Progenitor cell of endocrine pancreas (in vitro differentiated cells): Measurements from ENCODE around the gene EN1. TPM values are rescaled to one million over a fixed set of nuclear protein-coding genes. Genes with fewer than 3 reads are reported as not detected.

Source experiments
- DNase-seq: peaks from one replicate; pipeline ENCODE4 v3.0.0; 2021; ENCODE audit warnings: low spot score; ENCODE audit not compliant: unreplicated experiment
- H3K27ac Mint-ChIP-seq: 2 replicates; pipeline ENCODE4 v1.8.0; 2021; ENCODE audit warnings: mild to moderate bottlenecking, moderate library complexity, mixed read lengths
- H3K27me3 Mint-ChIP-seq: 2 replicates; pipeline ENCODE4 v1.8.0; 2021; ENCODE audit warnings: mixed read lengths
- H3K36me3 Mint-ChIP-seq: 2 replicates; pipeline ENCODE4 v1.8.0; 2022; ENCODE audit warnings: mixed read lengths; ENCODE audit not compliant: insufficient read depth
- H3K4me1 Mint-ChIP-seq: 2 replicates; pipeline ENCODE4 v1.8.0; 2021; ENCODE audit warnings: low read depth, mixed read lengths
- H3K4me3 Mint-ChIP-seq: 2 replicates; pipeline ENCODE4 v1.8.0; 2021; ENCODE audit warnings: low read depth, mild to moderate bottlenecking, moderate library complexity, mixed read lengths
- H3K9me3 Mint-ChIP-seq: 2 replicates; pipeline ENCODE4 v1.8.0; 2021; ENCODE audit warnings: low read depth, mixed read lengths
- total RNA-seq: library from RNA; stranded (reverse); gene quantifications from 2 replicates; pipeline ENCODE4 v1.2.1, GENCODE V29; 2021
- TF ChIP-seq, protein P1 (sequence below): fragments of 200-600 bp; sonication (generic); IDR thresholded peaks from one replicate; pipeline ENCODE4 v1.5.0; 2021; ENCODE audit warnings: antibody characterized with exemption, mild to moderate bottlenecking; ENCODE audit not compliant: unreplicated experiment

EN1 gene
- total RNA-seq, 1 donor from 2014 or later = 0.12 TPM

DNA sequence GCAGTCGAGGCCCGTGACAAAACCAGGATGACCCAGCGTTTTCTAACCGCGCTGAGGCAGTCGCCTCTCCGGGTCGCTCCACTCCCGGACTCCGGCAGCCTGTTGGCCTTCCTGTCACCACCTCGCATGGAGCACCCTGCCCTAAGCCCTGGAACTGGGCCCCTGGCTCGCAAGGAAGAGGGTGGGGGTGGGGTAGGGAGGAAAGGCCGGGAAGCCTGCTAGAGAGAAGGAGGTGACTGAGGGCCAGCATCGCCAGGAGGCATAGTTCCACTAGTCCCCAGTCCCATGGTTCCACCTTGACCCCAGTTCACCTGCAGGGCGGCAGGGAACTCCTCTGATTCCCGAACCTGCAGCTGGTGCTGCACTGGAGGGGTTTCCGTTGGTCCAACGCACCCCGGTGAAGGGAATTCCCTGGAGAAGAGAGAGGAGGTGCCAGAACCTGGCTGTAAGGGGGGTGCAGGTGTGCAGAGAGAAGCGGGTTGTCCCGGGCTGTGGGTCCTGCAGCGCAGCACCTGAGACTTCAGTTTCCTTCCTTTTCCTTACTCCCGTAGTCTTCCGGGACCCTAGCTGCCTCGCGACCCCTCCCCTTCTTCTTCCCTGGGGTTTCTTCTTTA lies 11.8 kb upstream of the EN1 start:
- TF ChIP-seq, protein P1, sequence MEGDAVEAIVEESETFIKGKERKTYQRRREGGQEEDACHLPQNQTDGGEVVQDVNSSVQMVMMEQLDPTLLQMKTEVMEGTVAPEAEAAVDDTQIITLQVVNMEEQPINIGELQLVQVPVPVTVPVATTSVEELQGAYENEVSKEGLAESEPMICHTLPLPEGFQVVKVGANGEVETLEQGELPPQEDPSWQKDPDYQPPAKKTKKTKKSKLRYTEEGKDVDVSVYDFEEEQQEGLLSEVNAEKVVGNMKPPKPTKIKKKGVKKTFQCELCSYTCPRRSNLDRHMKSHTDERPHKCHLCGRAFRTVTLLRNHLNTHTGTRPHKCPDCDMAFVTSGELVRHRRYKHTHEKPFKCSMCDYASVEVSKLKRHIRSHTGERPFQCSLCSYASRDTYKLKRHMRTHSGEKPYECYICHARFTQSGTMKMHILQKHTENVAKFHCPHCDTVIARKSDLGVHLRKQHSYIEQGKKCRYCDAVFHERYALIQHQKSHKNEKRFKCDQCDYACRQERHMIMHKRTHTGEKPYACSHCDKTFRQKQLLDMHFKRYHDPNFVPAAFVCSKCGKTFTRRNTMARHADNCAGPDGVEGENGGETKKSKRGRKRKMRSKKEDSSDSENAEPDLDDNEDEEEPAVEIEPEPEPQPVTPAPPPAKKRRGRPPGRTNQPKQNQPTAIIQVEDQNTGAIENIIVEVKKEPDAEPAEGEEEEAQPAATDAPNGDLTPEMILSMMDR = no peak
- Mint-ChIP-seq H3K4me1 (peaks cover 1% of the 10 kb centered on the region), H3K27me3 (peaks cover 93% of the 10 kb centered on the region), H3K27ac (no peak overlapping the region), H3K4me3 (no peak overlapping the region), H3K36me3 (no peaks in the 10 kb centered on the region), H3K9me3 (no peaks in the 10 kb centered on the region)
- DNase-seq = no peak

- Mint-ChIP-seq H3K9me3 (no peaks in the 10 kb centered on the region), H3K4me1 (peaks cover 3% of the 10 kb centered on the region), H3K4me3 (no peak overlapping the region), H3K27ac (no peak overlapping the region), H3K36me3 (no peaks in the 10 kb centered on the region), H3K27me3 (peaks cover 93% of the 10 kb centered on the region)
- TF ChIP-seq, protein P1 = no peak
- no peak for DNase-seq
Measured at GRCh38 chr2:118858485-118859156, 11.2 kb upstream of the EN1 start.

DNA sequence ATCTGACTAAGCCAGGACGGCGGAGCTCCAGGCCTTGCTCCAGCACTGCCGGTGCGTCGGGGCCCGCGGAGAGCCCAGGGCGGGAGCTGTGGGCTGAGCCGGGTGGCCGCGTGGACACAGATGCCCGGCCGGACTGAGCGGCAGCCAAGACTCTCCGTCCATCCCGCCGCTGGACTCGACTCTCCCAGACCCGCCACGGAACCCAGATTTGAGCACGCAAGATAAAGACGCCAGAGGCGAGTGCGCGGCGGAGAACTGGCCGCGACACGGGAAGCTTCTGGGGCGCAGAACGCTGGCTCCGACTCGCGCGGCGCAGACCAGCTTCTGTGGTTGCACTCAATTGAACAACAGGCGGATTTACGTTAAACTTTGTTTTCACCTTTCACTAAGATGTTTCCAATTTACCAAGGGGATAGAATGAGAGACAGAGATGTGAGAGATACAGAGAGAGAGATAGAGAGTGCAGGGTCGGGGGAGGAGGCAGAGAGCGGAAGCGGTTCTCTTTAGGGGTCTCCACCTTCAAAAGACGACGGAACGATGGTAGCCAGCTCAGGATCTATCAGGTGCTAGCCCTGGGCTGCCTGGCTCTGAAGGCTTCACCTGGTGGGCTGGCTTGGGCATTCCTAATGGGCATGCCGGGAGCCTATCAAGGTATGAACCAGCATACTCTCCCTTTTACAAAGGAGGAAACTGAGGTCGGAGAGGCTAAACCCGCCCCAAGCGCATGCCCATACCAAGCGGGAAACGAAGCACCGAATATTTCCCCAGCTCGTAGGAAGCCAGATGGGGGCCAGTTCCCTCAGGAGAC lies 10.4 kb upstream of the EN1 start:
- Mint-ChIP-seq H3K27me3 (peaks cover 97% of the 10 kb centered on the region), H3K27ac (no peak overlapping the region), H3K36me3 (no peaks in the 10 kb centered on the region), H3K4me3 (no peak overlapping the region), H3K4me1 (peaks cover 3% of the 10 kb centered on the region), H3K9me3 (no peaks in the 10 kb centered on the region)
- TF ChIP-seq, protein P1 = no peak
- no peak for DNase-seq

DNA sequence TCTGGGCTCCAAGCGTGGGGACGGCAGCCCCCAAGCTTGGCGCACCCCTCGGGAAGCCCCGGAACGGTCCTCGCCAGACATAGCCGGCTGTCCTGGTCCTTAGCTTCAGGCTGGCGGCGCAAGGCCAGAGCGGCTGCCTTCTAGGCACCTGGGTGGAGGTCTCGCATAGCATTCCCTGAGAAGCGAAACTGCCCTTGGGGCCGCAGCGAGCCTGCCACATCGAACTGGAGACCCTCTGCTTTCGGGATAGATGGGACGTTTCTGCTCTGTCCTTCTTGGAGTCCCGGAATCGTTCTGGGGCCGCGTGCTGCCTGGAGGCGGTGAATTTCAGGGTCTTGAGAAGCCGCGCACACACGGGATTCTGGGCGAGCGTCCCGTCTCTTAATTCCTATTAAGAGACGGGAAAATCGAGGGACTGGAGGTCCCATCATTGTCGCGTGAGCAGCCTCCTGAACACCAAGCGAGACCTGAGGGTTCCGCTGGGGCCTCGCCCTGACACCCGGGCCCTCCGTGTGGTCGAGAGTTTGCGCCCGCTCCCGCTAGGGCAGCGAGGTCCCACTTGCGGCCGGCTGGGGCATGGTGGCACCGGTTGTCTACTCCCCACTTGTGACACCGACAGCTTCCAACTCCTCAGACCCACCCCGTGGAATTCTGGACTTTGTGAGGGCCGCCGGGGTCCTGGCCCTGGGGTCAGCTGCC lies 9.7 kb upstream of the EN1 start:
- H3K27me3 Mint-ChIP-seq = peaks cover 97% of the 10 kb centered on the region
- TF ChIP-seq, protein P1 = no peak
- no peak overlapping the region for H3K4me3 Mint-ChIP-seq
- H3K4me1 Mint-ChIP-seq = peaks cover 3% of the 10 kb centered on the region
- H3K27ac Mint-ChIP-seq = no peak overlapping the region
- no peaks in the 10 kb centered on the region for H3K9me3 Mint-ChIP-seq
- DNase-seq = no peak
- no peaks in the 10 kb centered on the region for H3K36me3 Mint-ChIP-seq
